GM15510 (cell line): ENCODE measurements around the gene ATF7.

ENCODE experiments used
- POLR2A ChIP-seq: IDR thresholded peaks from 3 replicates; pipeline ENCODE4 v1.6.1; 2011; ENCODE audit warnings: borderline replicate concordance; ENCODE audit not compliant: insufficient read length; ENCODE audit errors: extremely low read depth

Gene ATF7

DNA sequence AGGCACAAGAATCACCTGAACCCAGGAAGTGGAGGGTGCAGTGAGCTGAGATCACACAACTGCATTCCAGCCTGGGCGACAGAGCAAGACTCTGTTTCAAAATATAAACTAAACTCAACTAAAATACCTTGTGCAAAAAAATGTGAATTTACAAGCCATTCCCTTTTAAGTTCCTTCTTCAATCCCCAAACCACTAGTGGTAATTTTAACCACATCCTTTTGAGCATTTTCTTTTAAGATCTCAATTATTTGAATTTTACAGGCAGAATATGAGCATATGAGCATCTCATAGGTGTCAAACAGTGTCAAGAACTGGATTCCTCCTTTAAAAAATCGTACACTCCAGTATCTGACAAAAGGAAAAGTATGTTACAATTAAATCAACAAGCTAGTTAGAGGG, 61.9 kb downstream of the ATF7 start:
- TF ChIP-seq POLR2A, result no peak

GRCh38 chr12:53563452-53564028, 62.6 kb downstream of the ATF7 start:
- TF ChIP-seq POLR2A, result no peak

GRCh38 chr12:53561590-53561953, 64.6 kb downstream of the ATF7 start:
- TF ChIP-seq POLR2A, result no peak

GRCh38 chr12:53560912-53561589, 65.1 kb downstream of the ATF7 start:
- TF ChIP-seq POLR2A, result no peak

DNA sequence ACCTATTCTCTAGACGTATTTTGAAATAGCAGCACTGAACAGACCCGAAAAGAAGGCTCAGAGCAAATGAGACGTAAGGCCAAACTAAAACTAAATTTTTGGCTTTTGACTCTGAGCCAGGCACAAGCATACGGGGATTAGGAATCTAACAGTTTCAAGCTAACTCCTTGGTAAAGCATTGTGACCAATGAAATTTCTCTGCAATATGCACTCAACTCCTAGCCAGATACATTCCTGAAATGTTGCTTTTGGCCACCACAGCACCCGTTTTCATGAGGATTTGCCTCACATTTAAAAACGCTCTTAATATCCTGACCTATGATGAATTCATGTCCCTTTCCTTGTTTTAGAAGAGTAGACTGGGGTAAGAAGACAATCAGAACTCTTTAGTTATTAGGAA, 65.8 kb downstream of the ATF7 start:
- TF ChIP-seq POLR2A, result no peak

GRCh38 chr12:53558631-53559030, 67.6 kb downstream of the ATF7 start:
- no peak for TF ChIP-seq POLR2A

- no peak for TF ChIP-seq POLR2A
Measured at GRCh38 chr12:53552361-53553327, 73.5 kb downstream of the ATF7 start.

GRCh38 chr12:53551889-53552291, 74.3 kb downstream of the ATF7 start:
- no peak for TF ChIP-seq POLR2A

GRCh38 chr12:53550595-53550994, 75.6 kb downstream of the ATF7 start:
- no peak for TF ChIP-seq POLR2A

DNA sequence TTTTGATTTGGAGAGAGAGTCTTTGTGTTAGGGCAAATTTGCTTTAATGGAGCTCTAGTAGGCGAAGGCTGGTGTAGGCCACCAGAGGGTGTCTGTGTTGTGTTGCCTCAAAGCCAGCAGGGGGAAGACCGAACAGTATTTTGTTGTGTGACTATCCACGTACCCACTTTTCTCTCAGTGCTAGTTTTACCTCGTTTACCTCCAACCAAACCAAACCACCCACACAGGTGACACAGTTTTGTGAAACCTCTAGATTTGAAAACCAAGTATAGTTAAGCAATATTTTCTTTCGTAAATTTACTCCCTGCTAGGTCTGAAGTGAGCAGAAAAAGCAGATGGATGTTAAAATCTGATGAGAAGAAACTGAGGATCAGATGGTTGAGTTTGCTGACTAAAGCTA, 82.6 kb downstream of the ATF7 start:
- TF ChIP-seq POLR2A, result no peak

DNA sequence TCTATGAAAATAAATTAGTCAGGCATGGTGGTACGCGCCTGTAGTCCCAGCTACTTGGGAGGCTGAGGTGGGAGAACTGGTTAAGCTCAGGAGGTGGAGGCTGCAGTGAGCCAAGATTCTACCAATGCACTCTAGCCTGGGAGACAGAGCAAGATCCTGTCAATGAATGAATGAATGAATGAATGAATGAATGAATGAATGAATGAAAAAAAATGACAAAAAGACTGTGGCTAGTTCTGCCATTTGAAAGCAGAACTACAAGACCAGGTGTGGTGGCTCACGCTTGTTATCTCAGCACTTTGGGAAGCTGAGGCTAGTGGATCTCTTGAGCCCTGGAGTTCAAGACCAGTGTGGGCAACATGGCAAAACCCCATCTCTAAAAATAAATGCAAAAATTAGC, 86.7 kb downstream of the ATF7 start:
- TF ChIP-seq POLR2A, result no peak

DNA sequence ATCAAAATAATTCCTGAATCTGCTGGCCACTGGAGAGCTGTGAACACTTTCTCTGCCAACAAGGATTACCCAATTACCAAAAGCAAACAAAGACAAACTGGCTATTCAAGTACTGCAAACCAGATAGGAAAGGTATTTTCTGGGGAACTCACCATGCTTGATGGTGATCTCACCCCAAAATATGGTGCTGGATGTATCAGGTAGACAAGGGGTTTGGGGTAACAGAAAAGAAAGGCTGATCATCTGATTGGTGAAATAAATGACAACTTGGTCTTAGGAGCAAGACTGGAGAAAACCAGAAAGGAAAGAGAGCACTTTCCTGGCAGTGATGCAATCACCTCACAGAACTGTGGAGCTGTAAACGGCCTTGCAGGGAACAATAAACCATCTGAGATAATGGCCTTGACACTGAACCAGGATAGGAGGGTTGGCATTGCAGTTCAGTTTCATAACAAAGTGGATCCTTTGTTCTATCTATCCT, 87.9 kb downstream of the ATF7 start:
- no peak for TF ChIP-seq POLR2A

- no peak for TF ChIP-seq POLR2A
Measured at GRCh38 chr12:53536962-53537361, 89.2 kb downstream of the ATF7 start.

DNA sequence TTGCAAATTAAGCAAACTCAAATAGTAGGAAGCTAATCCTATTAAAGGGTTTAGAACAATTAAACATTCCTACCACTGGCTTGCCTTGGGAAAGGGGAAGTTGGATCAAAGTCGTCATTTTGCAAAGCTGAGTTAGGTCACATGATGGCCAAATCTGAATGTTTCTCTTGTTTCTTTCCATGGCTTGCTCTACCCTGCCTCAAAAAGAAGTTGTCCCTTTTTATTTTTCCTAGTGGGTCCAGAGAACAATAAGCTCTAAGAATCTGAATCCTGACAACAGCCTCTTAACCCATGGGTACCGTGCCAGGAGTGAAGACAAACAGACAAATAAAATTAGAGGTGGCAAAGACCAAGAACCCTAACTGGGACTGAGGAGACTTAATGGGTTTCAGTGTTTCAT, 92.7 kb downstream of the ATF7 start:
- TF ChIP-seq POLR2A, result no peak
